ENCODE data around the gene SMC6.

The SMC6 gene

GRCh38 chr2:17740203-17740602 lies 13.4 kb downstream of the SMC6 start:
- TF ChIP-seq, protein P1, sequence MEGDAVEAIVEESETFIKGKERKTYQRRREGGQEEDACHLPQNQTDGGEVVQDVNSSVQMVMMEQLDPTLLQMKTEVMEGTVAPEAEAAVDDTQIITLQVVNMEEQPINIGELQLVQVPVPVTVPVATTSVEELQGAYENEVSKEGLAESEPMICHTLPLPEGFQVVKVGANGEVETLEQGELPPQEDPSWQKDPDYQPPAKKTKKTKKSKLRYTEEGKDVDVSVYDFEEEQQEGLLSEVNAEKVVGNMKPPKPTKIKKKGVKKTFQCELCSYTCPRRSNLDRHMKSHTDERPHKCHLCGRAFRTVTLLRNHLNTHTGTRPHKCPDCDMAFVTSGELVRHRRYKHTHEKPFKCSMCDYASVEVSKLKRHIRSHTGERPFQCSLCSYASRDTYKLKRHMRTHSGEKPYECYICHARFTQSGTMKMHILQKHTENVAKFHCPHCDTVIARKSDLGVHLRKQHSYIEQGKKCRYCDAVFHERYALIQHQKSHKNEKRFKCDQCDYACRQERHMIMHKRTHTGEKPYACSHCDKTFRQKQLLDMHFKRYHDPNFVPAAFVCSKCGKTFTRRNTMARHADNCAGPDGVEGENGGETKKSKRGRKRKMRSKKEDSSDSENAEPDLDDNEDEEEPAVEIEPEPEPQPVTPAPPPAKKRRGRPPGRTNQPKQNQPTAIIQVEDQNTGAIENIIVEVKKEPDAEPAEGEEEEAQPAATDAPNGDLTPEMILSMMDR (conservative IDR thresholded peaks at IDR 0.05; ENCODE audit: low read length), result no peak
- no peak for DNase-seq (ENCODE audit: low read depth)
- H3K4me3 ChIP-seq (ENCODE audit: low read length), result no peak overlapping the region

GRCh38 chr2:17736989-17737388 lies 16.6 kb downstream of the SMC6 start:
- TF ChIP-seq, protein P1 (conservative IDR thresholded peaks at IDR 0.05; ENCODE audit: low read length), result no peak
- peak; percentile 86 for DNase-seq (ENCODE audit: low read depth)
- H3K4me3 ChIP-seq (ENCODE audit: low read length), result no peak overlapping the region

DNA sequence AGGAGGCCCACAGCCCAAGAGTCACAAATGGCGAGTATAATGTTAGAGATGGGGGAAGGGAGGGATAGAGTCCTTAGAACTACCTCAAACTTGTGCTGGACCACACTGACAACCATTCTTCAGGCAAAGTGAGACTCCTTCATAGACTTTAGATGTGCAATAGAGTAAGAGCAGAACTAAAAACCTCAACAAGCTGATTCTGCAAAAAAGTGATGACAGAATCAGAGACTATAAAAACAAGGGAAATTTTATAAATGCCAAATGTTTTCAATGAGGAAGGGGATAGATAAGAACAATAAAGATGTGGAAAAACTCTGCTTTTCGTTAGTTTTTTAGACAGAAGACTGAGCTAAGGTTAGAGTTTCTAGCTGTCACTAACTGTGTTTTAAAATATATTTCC lies 17.7 kb downstream of the SMC6 start:
- H3K4me3 ChIP-seq (ENCODE audit: low read length), result no peak overlapping the region
- no peak for DNase-seq (ENCODE audit: low read depth)
- TF ChIP-seq, protein P1 (conservative IDR thresholded peaks at IDR 0.05; ENCODE audit: low read length), result no peak

DNA sequence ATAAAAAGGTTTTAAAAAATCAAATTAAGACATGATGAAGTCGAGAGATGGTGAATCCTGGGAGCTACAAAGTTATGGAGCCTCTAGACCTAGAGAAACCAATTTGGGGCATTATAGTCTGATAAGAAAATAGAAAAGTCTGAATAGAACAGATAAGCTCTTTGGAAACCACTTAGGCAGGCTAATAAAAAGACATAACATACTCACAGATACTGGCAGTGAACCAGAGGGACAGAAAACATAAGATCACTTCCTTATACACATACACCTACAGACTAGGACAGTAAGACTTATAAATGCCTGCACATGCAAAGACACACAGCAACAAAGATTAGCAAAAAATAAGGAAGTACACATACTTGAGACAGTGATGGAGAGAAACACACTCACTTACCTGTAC lies 20.0 kb downstream of the SMC6 start:
- no peak overlapping the region for H3K4me3 ChIP-seq (ENCODE audit: low read length)
- TF ChIP-seq, protein P1 (conservative IDR thresholded peaks at IDR 0.05; ENCODE audit: low read length), result no peak
- no peak for DNase-seq (ENCODE audit: low read depth)

DNA sequence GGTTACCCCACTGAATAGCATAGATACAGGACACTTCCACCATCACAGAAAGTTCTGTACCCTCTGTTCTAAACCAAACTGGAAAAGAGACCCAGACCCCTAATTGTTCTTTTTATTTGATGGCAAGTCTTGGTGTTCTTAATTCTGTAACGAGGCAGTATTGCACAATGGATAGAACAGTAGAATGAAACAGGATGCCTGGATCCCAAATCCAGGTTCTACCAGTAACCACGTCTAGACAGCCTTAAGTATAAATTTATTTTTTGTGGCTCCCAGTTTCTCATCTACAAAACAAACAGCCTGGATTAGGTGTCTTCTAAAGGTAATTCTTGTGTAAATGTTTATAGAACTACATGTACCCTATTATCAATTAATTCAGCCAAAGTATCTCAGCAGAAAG lies 23.7 kb downstream of the SMC6 start:
- H3K4me3 ChIP-seq (ENCODE audit: low read length), result no peak overlapping the region
- DNase-seq (ENCODE audit: low read depth), result no peak
- TF ChIP-seq, protein P1 (conservative IDR thresholded peaks at IDR 0.05; ENCODE audit: low read length), result no peak

DNA sequence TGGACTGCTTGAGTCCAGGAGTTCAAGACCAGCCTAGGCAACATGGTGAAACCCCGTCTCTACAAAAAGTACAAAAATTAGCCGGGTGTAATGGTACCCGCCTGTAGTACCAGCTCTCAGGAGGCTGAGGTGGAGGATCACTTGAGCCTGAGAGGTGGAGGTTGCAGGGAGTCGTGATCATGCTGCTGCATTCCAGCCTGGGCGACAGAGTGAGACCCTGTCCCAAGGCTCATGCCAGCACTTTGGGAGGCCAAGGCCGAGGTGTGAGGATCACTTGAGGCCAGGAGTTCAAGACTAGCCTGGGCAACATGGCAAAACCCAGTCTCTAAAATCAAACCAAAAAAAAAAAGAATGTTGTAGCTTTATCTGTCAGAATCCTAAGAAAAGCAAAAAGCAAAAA lies 25.4 kb downstream of the SMC6 start:
- no peak for DNase-seq (ENCODE audit: low read depth)
- TF ChIP-seq, protein P1 (conservative IDR thresholded peaks at IDR 0.05; ENCODE audit: low read length), result no peak
- H3K4me3 ChIP-seq (ENCODE audit: low read length), result no peak overlapping the region

DNA sequence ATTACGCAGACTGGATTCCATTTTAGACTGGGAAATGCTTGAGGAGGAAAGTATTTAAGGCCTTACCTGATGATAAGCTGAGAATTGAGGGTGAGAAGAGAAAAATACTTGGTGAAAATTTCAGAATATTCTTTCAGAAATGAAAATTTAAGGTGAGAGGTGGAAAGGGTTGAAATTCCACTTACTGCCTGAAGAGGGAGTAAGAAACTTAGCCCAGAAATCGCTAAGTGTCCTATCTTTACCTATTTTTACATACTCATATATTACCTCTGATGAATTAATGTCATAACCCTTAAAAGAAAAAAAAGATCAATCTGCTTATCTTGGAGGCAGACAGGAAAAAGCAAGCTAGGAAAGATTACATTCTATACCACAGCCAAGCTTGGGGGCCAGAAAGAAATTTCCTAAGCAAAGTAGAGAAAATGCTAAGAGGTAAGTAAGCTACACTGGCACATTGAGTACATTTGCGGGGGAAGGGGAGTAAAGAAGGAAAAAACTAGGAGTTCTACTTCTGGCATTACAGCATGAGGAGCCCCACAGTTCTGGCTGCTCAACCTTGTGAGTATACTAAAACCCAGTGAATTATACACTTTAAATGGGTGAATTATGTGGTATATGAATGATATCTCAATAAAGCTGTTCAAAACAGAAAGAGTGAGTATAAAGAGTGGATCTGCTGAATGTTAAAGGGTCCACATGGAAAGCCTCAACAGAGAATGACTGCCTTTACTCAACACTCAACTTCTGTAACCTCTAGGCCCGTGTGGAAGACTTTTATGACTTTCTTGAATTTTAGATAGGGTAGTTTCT lies 33.8 kb downstream of the SMC6 start:
- no peak overlapping the region for H3K4me3 ChIP-seq (ENCODE audit: low read length)
- peak; percentile 22 for DNase-seq (ENCODE audit: low read depth)
- TF ChIP-seq, protein P1 (conservative IDR thresholded peaks at IDR 0.05; ENCODE audit: low read length), result peak; percentile 84

Measured in AG10803 (cell line).